Activated T-helper 9 cell treated with anti-CD3 and anti-CD28 coated beads, Interleukin-2, amount 50 U/mL, for 16 hours (primary cell): ENCODE results near the gene NCR2.

Source experiments
- DNase-seq: peaks from one replicate; pipeline ENCODE4 v3.0.0-alpha.2; 2020; ENCODE audit warnings: low read depth

Gene NCR2

GRCh38 chr6:41331401-41332150 lies 3.8 kb upstream of the NCR2 start:
- DNase-seq = no peak

- DNase-seq = no peak
These were observed 3.2 kb upstream of the NCR2 start for GRCh38 chr6:41332241-41332640.

- DNase-seq = no peak
These were observed 2.3 kb upstream of the NCR2 start for GRCh38 chr6:41332842-41333736.

GRCh38 chr6:41334482-41335040 lies 847 bp upstream of the NCR2 start:
- DNase-seq = no peak

GRCh38 chr6:41335943-41336342 lies 535 bp downstream of the NCR2 start:
- no peak for DNase-seq

- DNase-seq = no peak
These were observed 1.4 kb downstream of the NCR2 start for GRCh38 chr6:41336824-41337223.

GRCh38 chr6:41337709-41338108 lies 2.3 kb downstream of the NCR2 start:
- DNase-seq = no peak

- DNase-seq = no peak
These were observed 3.3 kb downstream of the NCR2 start for GRCh38 chr6:41338659-41339058.

- no peak for DNase-seq
These were observed 6.2 kb downstream of the NCR2 start for GRCh38 chr6:41341580-41341979.

- no peak for DNase-seq
These were observed 6.8 kb downstream of the NCR2 start for GRCh38 chr6:41342241-41342640.

GRCh38 chr6:41343641-41344187 lies 8.3 kb downstream of the NCR2 start:
- DNase-seq = no peak

- no peak for DNase-seq
These were observed 9.5 kb downstream of the NCR2 start for GRCh38 chr6:41344876-41345275.

GRCh38 chr6:41345901-41346300 lies 10.5 kb downstream of the NCR2 start:
- DNase-seq = no peak

GRCh38 chr6:41346441-41346840 lies 11.0 kb downstream of the NCR2 start:
- no peak for DNase-seq

GRCh38 chr6:41347378-41348050 lies 12.1 kb downstream of the NCR2 start:
- no peak for DNase-seq

- no peak for DNase-seq
These were observed 13.5 kb downstream of the NCR2 start for GRCh38 chr6:41348934-41349333.

- DNase-seq = no peak
These were observed 17.0 kb downstream of the NCR2 start for GRCh38 chr6:41352396-41352795.

- DNase-seq = no peak
These were observed 17.5 kb downstream of the NCR2 start for GRCh38 chr6:41352907-41353306.

GRCh38 chr6:41353333-41353732 lies 17.9 kb downstream of the NCR2 start:
- no peak for DNase-seq

- no peak for DNase-seq
These were observed 20.5 kb downstream of the NCR2 start for GRCh38 chr6:41355952-41356351.

GRCh38 chr6:41356825-41357224 lies 21.4 kb downstream of the NCR2 start:
- DNase-seq = no peak

- DNase-seq = no peak
These were observed 23.1 kb downstream of the NCR2 start for GRCh38 chr6:41358503-41358902.
